Measurements from ENCODE around the gene SCRN1. TPM values are rescaled to one million over a fixed set of nuclear protein-coding genes. Genes with fewer than 3 reads are reported as not detected.
A peak's percentile ranks its signal among the peaks of the same experiment; 100 is the strongest.

Gene SCRN1
- 94.6 and 95.5 TPM in 2 replicates for total RNA-seq

- DNase-seq: peak; percentile 60
Measured at GRCh38 chr7:29989257-29989995, at the start of gene SCRN1. SCRN1 (minus strand) TSS chr7:29989801; CDS start chr7:29969067, 20,734 bp downstream.

- DNase-seq: no peak
Measured at GRCh38 chr7:30038196-30038980, 48.8 kb upstream of the SCRN1 start.

GRCh38 chr7:30036220-30036619 is 46.6 kb upstream of the SCRN1 start:
- DNase-seq: no peak

GRCh38 chr7:30034501-30034900 is 44.9 kb upstream of the SCRN1 start:
- DNase-seq: no peak

GRCh38 chr7:30032310-30033125 is 42.9 kb upstream of the SCRN1 start:
- DNase-seq: peak; percentile 72

- peak; percentile 20 for DNase-seq
Measured at GRCh38 chr7:30029696-30030095, 40.1 kb upstream of the SCRN1 start.

- DNase-seq: no peak
Measured at GRCh38 chr7:30028749-30029635, 39.4 kb upstream of the SCRN1 start.

- DNase-seq: peak; percentile 92
Measured at GRCh38 chr7:30028216-30028748, 38.7 kb upstream of the SCRN1 start, which contains the start of gene PLEKHA8. PLEKHA8 (plus strand) TSS chr7:30028412; CDS start chr7:30028763, 351 bp downstream.

- DNase-seq: no peak
Measured at GRCh38 chr7:30027740-30028215, 38.2 kb upstream of the SCRN1 start.

GRCh38 chr7:30027065-30027456 is 37.5 kb upstream of the SCRN1 start:
- peak; percentile 75 for DNase-seq

- peak; percentile 100 for DNase-seq
Measured at GRCh38 chr7:30026229-30027064, 36.8 kb upstream of the SCRN1 start, which contains the start of gene FKBP14. FKBP14 (minus strand) TSS chr7:30026702; CDS start chr7:30026508, 194 bp downstream.

GRCh38 chr7:30023524-30023923 is 33.9 kb upstream of the SCRN1 start:
- no peak for DNase-seq

GRCh38 chr7:30022991-30023390 is 33.4 kb upstream of the SCRN1 start:
- DNase-seq: no peak

GRCh38 chr7:30020535-30020934 is 30.9 kb upstream of the SCRN1 start:
- DNase-seq: no peak

- DNase-seq: peak; percentile 19
Measured at GRCh38 chr7:30019960-30020359, 30.4 kb upstream of the SCRN1 start.

- no peak for DNase-seq
Measured at GRCh38 chr7:30019387-30019786, 29.8 kb upstream of the SCRN1 start.

- DNase-seq: no peak
Measured at GRCh38 chr7:30018451-30018850, 28.9 kb upstream of the SCRN1 start.

- no peak for DNase-seq
Measured at GRCh38 chr7:30012757-30013156, 23.2 kb upstream of the SCRN1 start.

GRCh38 chr7:30010021-30010420 is 20.4 kb upstream of the SCRN1 start:
- DNase-seq: no peak

GRCh38 chr7:30005464-30005863 is 15.9 kb upstream of the SCRN1 start:
- no peak for DNase-seq

All from dermis blood vessel endothelial cell (primary cell).